ENCODE measurements around the gene SERPINA4.

- TF ChIP-seq CTCF (IDR thresholded peaks at IDR 0.05 in 2 of 3, conservative IDR thresholded peaks at IDR 0.05 in 1 of 3; ENCODE audit: borderline replicate concordance in 1 of 3, insufficient read depth in 1 of 3, low read depth in 2 of 3, low read length in 2 of 3) (no peak), SP1 (IDR thresholded peaks at IDR 0.05; ENCODE audit: low read depth) (no peak), YY1 (IDR thresholded peaks at IDR 0.05; ENCODE audit: extremely low read depth, insufficient replicate concordance, low read depth, low read length) (no peak), ZFX (IDR thresholded peaks at IDR 0.05) (no peak), CBX3 (IDR thresholded peaks at IDR 0.05; ENCODE audit: low read depth) (no peak), RAD21 (IDR thresholded peaks at IDR 0.05; ENCODE audit: low read depth) (no peak), ZNF274 (IDR thresholded peaks at IDR 0.05; ENCODE audit: low read depth, low read length) (no peak), POLR2AphosphoS5 (IDR thresholded peaks at IDR 0.05; ENCODE audit: low read depth, low read length) (no peak), FOSL1 (IDR thresholded peaks at IDR 0.05; ENCODE audit: low read depth) (no peak), POLR2A (IDR thresholded peaks at IDR 0.05; ENCODE audit: borderline replicate concordance, extremely low read depth, insufficient read depth, insufficient read length) (no peak), MAX (IDR thresholded peaks at IDR 0.05) (no peak), ELF1 (IDR thresholded peaks at IDR 0.05; ENCODE audit: borderline replicate concordance, low read depth) (no peak), EZH2 (IDR thresholded peaks at IDR 0.05) (no peak)
Observed at GRCh38 chr14:94568186-94568585, 6.9 kb downstream of the SERPINA4 start.

All from HCT116 (cell line).